ENCODE measurements around the gene ADISSP.

GRCh38 chr20:3720626-3721025, 46.9 kb downstream of the ADISSP start:
- TF ChIP-seq CTCF (IDR thresholded peaks at IDR 0.05 in 8 of 11, conservative IDR thresholded peaks at IDR 0.05 in 3 of 11) (no peak), POLR2AphosphoS5 (IDR thresholded peaks at IDR 0.05) (no peak), POLR2A (IDR thresholded peaks at IDR 0.05) (no peak)
